Natural killer cell (primary cell): ENCODE results near the gene LHFPL3. TPM values are rescaled to one million over a fixed set of nuclear protein-coding genes. Genes with fewer than 3 reads are reported as not detected.

ENCODE experiments used
- ATAC-seq, 3 donors: fragments of 150-1000 bp in 2 of 3; fragments of 200-7000 bp in 1 of 3; cut with Tn5 transposase; 1 replicate in 1 of 3; 2 replicates in 2 of 3; pipeline ENCODE4 v1.10.0; 2021; ENCODE audit warnings: mild to moderate bottlenecking in 2 of 3, moderate library complexity in 2 of 3
- DNase-seq, 2 donors: peaks; one replicate each; pipeline versions ENCODE4 v3.0.0 to v3.0.0-alpha.2; 2013 to 2021; ENCODE audit warnings: mixed read lengths in 1 of 2
- H3K27ac ChIP-seq: one replicate; pipeline ENCODE4 v1.5.1; 2013; ENCODE audit warnings: mild to moderate bottlenecking, low read length
- H3K27me3 ChIP-seq: one replicate; pipeline ENCODE4 v1.6.1; 2013; ENCODE audit warnings: low read length; ENCODE audit not compliant: control insufficient read depth, insufficient read depth
- H3K36me3 ChIP-seq: one replicate; pipeline ENCODE4 v1.6.1; 2013; ENCODE audit warnings: low read length; ENCODE audit not compliant: control insufficient read depth, insufficient read depth
- H3K4me1 ChIP-seq: one replicate; pipeline ENCODE4 v1.6.1; 2013; ENCODE audit warnings: low read length; ENCODE audit not compliant: control insufficient read depth, insufficient read depth
- H3K4me3 ChIP-seq: one replicate; pipeline ENCODE4 v1.5.1; 2013; ENCODE audit warnings: low read length
- H3K9me3 ChIP-seq: one replicate; pipeline ENCODE4 v1.6.1; 2013; ENCODE audit warnings: low read length; ENCODE audit not compliant: control insufficient read depth, insufficient read depth
- H3K27ac Mint-ChIP-seq, 2 donors: one replicate each; pipeline ENCODE4 v1.8.0; 2022; ENCODE audit warnings: mild to moderate bottlenecking in 2 of 2, mixed read lengths in 2 of 2, moderate library complexity in 1 of 2
- H3K27me3 Mint-ChIP-seq, 2 donors: one replicate each; pipeline ENCODE4 v1.8.0; 2022; ENCODE audit warnings: low read depth in 2 of 2, mixed read lengths in 2 of 2
- H3K36me3 Mint-ChIP-seq: one replicate; pipeline ENCODE4 v1.8.0; 2022; ENCODE audit warnings: mixed read lengths
- H3K4me1 Mint-ChIP-seq, 2 donors: one replicate each; pipeline ENCODE4 v1.8.0; 2022; ENCODE audit warnings: mixed read lengths in 2 of 2
- H3K4me3 Mint-ChIP-seq: one replicate; pipeline ENCODE4 v1.8.0; 2022; ENCODE audit warnings: mild to moderate bottlenecking, moderate library complexity, mixed read lengths
- H3K9me3 Mint-ChIP-seq, 2 donors: one replicate each; pipeline ENCODE4 v1.8.0; 2022; ENCODE audit warnings: mixed read lengths in 2 of 2
- CTCF ChIP-seq: fragments of 200-600 bp; IDR thresholded peaks from one replicate; pipeline ENCODE4 v1.8.0; 2022; ENCODE audit warnings: antibody characterized with exemption
- WGBS: methylation state at CpG from one replicate; pipeline ENCODE4 v1.1.7; 2013; ENCODE audit warnings: missing lambda C conversion rate; ENCODE audit not compliant: insufficient coverage; 5-methylcytosine and 5-hydroxymethylcytosine counted together
- intact Hi-C: fragments of 100-400 bp; cut with micrococcal nuclease; formaldehyde crosslinking; loops from one replicate; pipeline ENCODE4 v1.14.2; 2022
- total RNA-seq, 4 donors: library from RNA; stranded (reverse); fragments of 120-200 nt in 1 of 4; gene quantifications; one replicate each; pipeline versions ENCODE4 v1.2.3 to v1.2.4, GENCODE V29; 2013 to 2022

Gene LHFPL3
- total RNA-seq, 3 donors from 2014 or later (not counting 1 experiment from before 2014, with no cell fraction given) = not detected

- Histone ChIP-seq H3K4me3 (no peak overlapping the region), H3K27me3 (no peaks in the 10 kb centered on the region), H3K36me3 (no peaks in the 10 kb centered on the region), H3K9me3 (no peaks in the 10 kb centered on the region), H3K4me1 (no peaks in the 10 kb centered on the region), H3K27ac (no peak overlapping the region)
- Mint-ChIP-seq H3K36me3 (no peaks in the 10 kb centered on the region), H3K9me3 (peaks cover 0 to 2% of the 10 kb centered on the region in 2 donors), H3K4me1 (no peaks in the 10 kb centered on the region), H3K4me3 (no peak overlapping the region), H3K27me3 (peaks cover 21 to 30% of the 10 kb centered on the region in 2 donors), H3K27ac (no peak overlapping the region)
- no peak for DNase-seq
- intact Hi-C loops = no loop called here
- no peak for TF ChIP-seq CTCF
- ATAC-seq = no peak
- WGBS = 58% methylated on average over 2 of the region's 2 CpGs
Measured at GRCh38 chr7:104790440-104790839, 462.0 kb downstream of the LHFPL3 start.

GRCh38 chr7:104791080-104791479 is 462.7 kb downstream of the LHFPL3 start:
- Histone ChIP-seq H3K9me3 (no peaks in the 10 kb centered on the region), H3K4me3 (no peak overlapping the region), H3K27me3 (no peaks in the 10 kb centered on the region), H3K27ac (no peak overlapping the region), H3K36me3 (no peaks in the 10 kb centered on the region), H3K4me1 (no peaks in the 10 kb centered on the region)
- H3K4me3 Mint-ChIP-seq = no peak overlapping the region
- no peaks in the 10 kb centered on the region for H3K9me3 Mint-ChIP-seq
- intact Hi-C loops = no loop called here
- peaks cover 18 to 26% of the 10 kb centered on the region in 2 donors for H3K27me3 Mint-ChIP-seq
- ATAC-seq = no peak
- H3K27ac Mint-ChIP-seq = no peak overlapping the region
- no peak for TF ChIP-seq CTCF
- H3K4me1 Mint-ChIP-seq = no peaks in the 10 kb centered on the region
- DNase-seq = no peak
- H3K36me3 Mint-ChIP-seq = no peaks in the 10 kb centered on the region

GRCh38 chr7:104793066-104793465 is 464.7 kb downstream of the LHFPL3 start:
- Histone ChIP-seq H3K9me3 (no peaks in the 10 kb centered on the region), H3K4me1 (no peaks in the 10 kb centered on the region), H3K4me3 (no peak overlapping the region), H3K36me3 (no peaks in the 10 kb centered on the region), H3K27me3 (no peaks in the 10 kb centered on the region), H3K27ac (no peak overlapping the region)
- Mint-ChIP-seq H3K27me3 (peaks cover 21 to 25% of the 10 kb centered on the region in 2 donors), H3K36me3 (no peaks in the 10 kb centered on the region), H3K27ac (no peak overlapping the region), H3K4me1 (no peaks in the 10 kb centered on the region), H3K9me3 (no peaks in the 10 kb centered on the region), H3K4me3 (no peak overlapping the region)
- DNase-seq (no peak), ATAC-seq (no peak)
- TF ChIP-seq CTCF = no peak
- intact Hi-C loops = no loop called here
- WGBS = 89% methylated on average over 6 of the region's 7 CpGs

GRCh38 chr7:104794154-104794553 is 465.8 kb downstream of the LHFPL3 start:
- WGBS = 76% methylated on average over 3 of the region's 3 CpGs
- H3K27me3 Mint-ChIP-seq = peaks cover 19 to 25% of the 10 kb centered on the region in 2 donors
- H3K36me3 Mint-ChIP-seq = no peaks in the 10 kb centered on the region

More at GRCh38 chr7:104794154-104794553, 465.8 kb downstream of the LHFPL3 start:
- no peaks in the 10 kb centered on the region for H3K4me1 Mint-ChIP-seq
- no peak overlapping the region for H3K27ac Mint-ChIP-seq
- no peak overlapping the region for H3K4me3 Mint-ChIP-seq
- no peak for ATAC-seq
- Histone ChIP-seq H3K27me3 (no peaks in the 10 kb centered on the region), H3K27ac (no peak overlapping the region), H3K4me3 (no peak overlapping the region), H3K4me1 (no peaks in the 10 kb centered on the region), H3K36me3 (no peaks in the 10 kb centered on the region), H3K9me3 (no peaks in the 10 kb centered on the region)
- DNase-seq = no peak
- intact Hi-C loops = no loop called here
- TF ChIP-seq CTCF = no peak
- H3K9me3 Mint-ChIP-seq = no peaks in the 10 kb centered on the region
